Progenitor cell of endocrine pancreas (in vitro differentiated cells): ENCODE data around the gene BLZF1. TPM values are rescaled to one million over a fixed set of nuclear protein-coding genes. Genes with fewer than 3 reads are reported as not detected.

Source experiments
- DNase-seq: peaks from one replicate; pipeline ENCODE4 v3.0.0; 2021; ENCODE audit warnings: low spot score; ENCODE audit not compliant: unreplicated experiment
- H3K27ac Mint-ChIP-seq: 2 replicates; pipeline ENCODE4 v1.8.0; 2021; ENCODE audit warnings: mild to moderate bottlenecking, moderate library complexity, mixed read lengths
- H3K27me3 Mint-ChIP-seq: 2 replicates; pipeline ENCODE4 v1.8.0; 2021; ENCODE audit warnings: mixed read lengths
- H3K36me3 Mint-ChIP-seq: 2 replicates; pipeline ENCODE4 v1.8.0; 2022; ENCODE audit warnings: mixed read lengths; ENCODE audit not compliant: insufficient read depth
- H3K4me1 Mint-ChIP-seq: 2 replicates; pipeline ENCODE4 v1.8.0; 2021; ENCODE audit warnings: low read depth, mixed read lengths
- H3K4me3 Mint-ChIP-seq: 2 replicates; pipeline ENCODE4 v1.8.0; 2021; ENCODE audit warnings: low read depth, mild to moderate bottlenecking, moderate library complexity, mixed read lengths
- H3K9me3 Mint-ChIP-seq: 2 replicates; pipeline ENCODE4 v1.8.0; 2021; ENCODE audit warnings: low read depth, mixed read lengths
- CTCF ChIP-seq: fragments of 200-600 bp; sonication (generic); IDR thresholded peaks from one replicate; pipeline ENCODE4 v1.5.0; 2021; ENCODE audit warnings: antibody characterized with exemption, mild to moderate bottlenecking; ENCODE audit not compliant: unreplicated experiment
- long read RNA-seq: library from polyadenylated mRNA; unstranded; transcript quantifications from one replicate; pipeline ENCODE4 v2.0.0, GENCODE V29; 2020
- total RNA-seq: library from RNA; stranded (reverse); gene quantifications from 2 replicates; pipeline ENCODE4 v1.2.1, GENCODE V29; 2021

Gene BLZF1
- total RNA-seq = 18.6 and 20.2 TPM in 2 replicates
- long read RNA-seq, transcript BLZF1-203 (7 exons, 2,749 nt) = major isoform, 82 of 110 reads
- long read RNA-seq, partial matches to known transcripts = 11 of 110 reads
- long read RNA-seq, other reads (novel, unspliced or antisense) = 15 of 110 reads

DNA sequence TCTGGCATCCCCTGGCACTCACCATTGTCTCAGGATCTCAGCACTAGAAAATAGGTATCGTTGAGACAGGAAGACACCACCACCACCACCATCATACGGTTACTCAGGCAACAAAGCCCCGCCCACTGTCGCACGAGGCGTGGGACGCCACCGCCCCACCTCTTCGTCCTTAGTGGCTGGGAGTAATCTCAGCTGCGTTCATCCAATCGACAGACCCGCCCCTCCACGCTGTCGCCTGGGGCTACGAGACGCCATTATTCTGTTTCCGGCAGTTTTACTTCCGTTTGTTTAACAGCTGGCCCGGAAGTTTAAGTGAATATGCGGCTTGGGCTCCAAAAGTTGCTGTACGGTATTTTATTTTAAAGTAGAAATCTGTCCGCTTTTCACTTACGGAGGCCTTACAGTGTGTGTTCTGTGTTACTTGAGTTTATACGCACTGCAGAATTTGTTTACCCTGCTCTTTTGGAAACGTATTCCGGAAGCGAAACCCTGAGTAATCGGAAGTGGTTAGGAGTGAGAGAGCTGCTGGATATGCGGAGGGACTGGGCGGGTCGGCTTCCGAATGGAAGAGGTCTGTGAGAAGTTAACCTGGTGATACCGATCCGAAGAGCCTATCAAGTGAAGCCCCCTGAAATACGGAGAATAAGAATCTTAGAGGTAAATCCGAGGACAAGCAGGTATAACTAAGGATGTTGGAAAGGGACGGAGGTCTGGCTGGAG is at the start of gene BLZF1, which contains the start of gene NME7:
Gene BLZF1 (plus strand): TSS at position 510 of the 720 bp plus-strand sequence. CDS start 1,328 bp downstream, outside the sequence.
Gene NME7 (minus strand): TSS at position 112 of the 720 bp plus-strand sequence. CDS start 87 bp downstream, at position 25.
- DNase-seq = peak; percentile 83
- no peak within 1 kb of the TSS for H3K27ac Mint-ChIP-seq
- no peaks in the 10 kb centered on the region for H3K27me3 Mint-ChIP-seq
- H3K4me3 Mint-ChIP-seq = no peak within 1 kb of the TSS
- no peak for TF ChIP-seq CTCF
- H3K9me3 Mint-ChIP-seq = peaks cover 3% of the 10 kb centered on the region
- H3K4me1 Mint-ChIP-seq = peaks cover 2% of the 10 kb centered on the region
- peaks cover 3% of the 10 kb centered on the region for H3K36me3 Mint-ChIP-seq

GRCh38 chr1:169318536-169319244 is 49.3 kb upstream of the BLZF1 start:
- Mint-ChIP-seq H3K27ac (no peak overlapping the region), H3K9me3 (no peaks in the 10 kb centered on the region), H3K4me1 (no peaks in the 10 kb centered on the region), H3K4me3 (no peak overlapping the region), H3K27me3 (no peaks in the 10 kb centered on the region), H3K36me3 (peaks cover 1% of the 10 kb centered on the region)
- no peak for DNase-seq
- TF ChIP-seq CTCF = no peak

GRCh38 chr1:169321539-169321938 is 46.5 kb upstream of the BLZF1 start:
- H3K27me3 Mint-ChIP-seq = no peaks in the 10 kb centered on the region

GRCh38 chr1:169322138-169322537 is 45.9 kb upstream of the BLZF1 start:
- no peaks in the 10 kb centered on the region for H3K27me3 Mint-ChIP-seq
- peaks cover 1% of the 10 kb centered on the region for H3K36me3 Mint-ChIP-seq
- no peak for DNase-seq
- H3K4me1 Mint-ChIP-seq = no peaks in the 10 kb centered on the region
- no peak for TF ChIP-seq CTCF
- peak overlapping the region; percentile 73 for H3K27ac Mint-ChIP-seq
- no peak overlapping the region for H3K4me3 Mint-ChIP-seq
- no peaks in the 10 kb centered on the region for H3K9me3 Mint-ChIP-seq

More at GRCh38 chr1:169321539-169321938, 46.5 kb upstream of the BLZF1 start:
- Mint-ChIP-seq H3K4me3 (no peak overlapping the region), H3K36me3 (peaks cover 1% of the 10 kb centered on the region), H3K9me3 (no peaks in the 10 kb centered on the region), H3K4me1 (no peaks in the 10 kb centered on the region), H3K27ac (no peak overlapping the region)
- DNase-seq = no peak
- TF ChIP-seq CTCF = no peak

DNA sequence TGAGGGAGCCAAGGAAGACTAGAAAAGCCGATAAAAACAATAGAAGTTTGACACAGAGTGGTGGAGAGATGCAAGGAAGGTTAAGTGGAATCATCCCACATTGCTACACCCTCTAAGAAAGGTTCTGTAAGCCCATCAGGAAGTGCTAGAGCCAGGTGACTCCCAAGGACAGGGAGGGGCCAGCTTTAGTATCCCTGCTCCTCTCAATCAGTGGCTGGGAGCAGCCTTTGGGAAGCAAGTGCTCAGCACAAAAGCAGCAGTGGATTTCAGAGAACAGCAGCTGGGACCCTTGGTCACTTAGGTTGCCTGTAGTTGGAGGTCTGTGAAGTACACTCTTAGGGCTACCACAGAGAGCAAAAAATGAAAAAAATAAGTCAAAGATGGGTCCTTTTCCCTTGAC is 42.9 kb upstream of the BLZF1 start:
- Mint-ChIP-seq H3K27ac (no peak overlapping the region), H3K9me3 (peaks cover 6% of the 10 kb centered on the region), H3K36me3 (peaks cover 5% of the 10 kb centered on the region), H3K4me1 (no peaks in the 10 kb centered on the region), H3K4me3 (no peak overlapping the region), H3K27me3 (no peaks in the 10 kb centered on the region)
- DNase-seq = no peak
- no peak for TF ChIP-seq CTCF
